ENCODE results near the gene GALNT7. TPM values are rescaled to one million over a fixed set of nuclear protein-coding genes. Genes with fewer than 3 reads are reported as not detected.

The GALNT7 gene
- total and polyA plus RNA-seq, 8 donors, result 10.7 to 94.5 (median 37.9) TPM

- TF ChIP-seq EP300 (IDR thresholded peaks at IDR 0.05) (no peak), POLR2A (IDR thresholded peaks at IDR 0.05) (no peak), CTCF (IDR thresholded peaks at IDR 0.05) (no peak), POLR2AphosphoS5 (IDR thresholded peaks at IDR 0.05) (no peak)
- intact Hi-C loops (cut with DNase I; ENCODE audit: low total_unique reads), result no loop called here
- Histone ChIP-seq H3K9me3 (no peaks in the 10 kb centered on the region), H3K27ac (no peak overlapping the region), H3K36me3 (peaks cover 12 to 68% (median 60%) of the 10 kb centered on the region in 4 donors), H3K27me3 (no peaks in the 10 kb centered on the region), H3K4me1 (no peaks in the 10 kb centered on the region), H3K4me3 (no peak overlapping the region)
- 92 to 96% (median 94%) methylated on average over 4 of the region's 4 CpGs for WGBS, 5 donors
- DNase-seq, result no peak
These were observed 142.8 kb downstream of the GALNT7 start for GRCh38 chr4:173311368-173311767.

GRCh38 chr4:173314715-173315114, 146.1 kb downstream of the GALNT7 start:
- Histone ChIP-seq H3K36me3 (peaks cover 2 to 69% (median 63%) of the 10 kb centered on the region in 4 donors), H3K27me3 (no peaks in the 10 kb centered on the region), H3K9me3 (no peaks in the 10 kb centered on the region), H3K4me3 (no peak overlapping the region), H3K4me1 (peaks cover 0 to 11% (median 2%) of the 10 kb centered on the region in 4 donors), H3K27ac (no peak overlapping the region)
- TF ChIP-seq POLR2AphosphoS5 (IDR thresholded peaks at IDR 0.05) (no peak), POLR2A (IDR thresholded peaks at IDR 0.05) (no peak)
- 68 to 84% (median 79%) methylated on average over 3 of the region's 3 CpGs for WGBS, 5 donors
- no peak for DNase-seq
- intact Hi-C loops (cut with DNase I; ENCODE audit: low total_unique reads), result loop anchor here (5.0 kb wide), 1 partner anchor 103 kb away; no protein-coding TSS in a partner anchor

GRCh38 chr4:173316060-173316459, 147.4 kb downstream of the GALNT7 start:
- Histone ChIP-seq H3K36me3 (peaks cover 0 to 68% (median 64%) of the 10 kb centered on the region in 4 donors), H3K27ac (no peak overlapping the region), H3K9me3 (no peaks in the 10 kb centered on the region), H3K27me3 (no peaks in the 10 kb centered on the region), H3K4me1 (peaks cover 0 to 11% (median 2%) of the 10 kb centered on the region in 4 donors), H3K4me3 (no peak overlapping the region)
- TF ChIP-seq POLR2AphosphoS5 (IDR thresholded peaks at IDR 0.05) (no peak), CTCF (IDR thresholded peaks at IDR 0.05) (no peak)
- WGBS, 5 donors, result 68 to 81% (median 73%) methylated on average over 2 of the region's 2 CpGs
- DNase-seq, result no peak
- intact Hi-C loops (cut with DNase I; ENCODE audit: low total_unique reads), result loop anchor here (5.0 kb wide), 1 partner anchor 101 kb away; no protein-coding TSS in a partner anchor

- Histone ChIP-seq H3K4me3 (no peak overlapping the region), H3K36me3 (peaks cover 5 to 69% (median 65%) of the 10 kb centered on the region in 4 donors), H3K27ac (no peak overlapping the region), H3K9me3 (no peaks in the 10 kb centered on the region), H3K4me1 (peaks cover 0 to 11% (median 2%) of the 10 kb centered on the region in 4 donors), H3K27me3 (no peaks in the 10 kb centered on the region)
- intact Hi-C loops (cut with DNase I; ENCODE audit: low total_unique reads), result loop anchor here (5.0 kb wide), 1 partner anchor 100 kb away; no protein-coding TSS in a partner anchor
- TF ChIP-seq POLR2AphosphoS5 (IDR thresholded peaks at IDR 0.05) (no peak), POLR2A (IDR thresholded peaks at IDR 0.05) (no peak), EP300 (IDR thresholded peaks at IDR 0.05) (no peak)
- DNase-seq, result no peak
- 67 to 78% (median 72%) methylated on average over 3 of the region's 3 CpGs for WGBS, 5 donors
These were observed 148.4 kb downstream of the GALNT7 start for GRCh38 chr4:173317004-173317403.

GRCh38 chr4:173318240-173318639, 149.6 kb downstream of the GALNT7 start:
- TF ChIP-seq POLR2AphosphoS5 (IDR thresholded peaks at IDR 0.05), result no peak
- TF ChIP-seq EP300 (IDR thresholded peaks at IDR 0.05), result no peak
- TF ChIP-seq POLR2A (IDR thresholded peaks at IDR 0.05), result no peak
- no peak for TF ChIP-seq CTCF (IDR thresholded peaks at IDR 0.05)
- Histone ChIP-seq H3K9me3 (no peaks in the 10 kb centered on the region), H3K27me3 (no peaks in the 10 kb centered on the region), H3K4me1 (peaks cover 0 to 11% (median 2%) of the 10 kb centered on the region in 4 donors), H3K4me3 (no peak overlapping the region), H3K27ac (no peak overlapping the region), H3K36me3 (peaks cover 5 to 71% (median 66%) of the 10 kb centered on the region in 4 donors)
- no peak for DNase-seq
- intact Hi-C loops (cut with DNase I; ENCODE audit: low total_unique reads), result loop anchor here (5.0 kb wide), 1 partner anchor 99 kb away; no protein-coding TSS in a partner anchor
